GM19023 (cell line): ENCODE results near the gene PTPRG.

Source experiments
- ATAC-seq: cut with Tn5 transposase; IDR thresholded peaks from one replicate; pipeline ENCODE4 v1.9.1; 2021; ENCODE audit warnings: mild to moderate bottlenecking, moderate library complexity; ENCODE audit not compliant: unreplicated experiment

The PTPRG gene

GRCh38 chr3:61944726-61945125 lies 383.4 kb downstream of the PTPRG start:
- no peak for ATAC-seq

GRCh38 chr3:61945657-61946056 lies 384.3 kb downstream of the PTPRG start:
- ATAC-seq: no peak

GRCh38 chr3:61946570-61947324 lies 385.4 kb downstream of the PTPRG start:
- no peak for ATAC-seq

GRCh38 chr3:61947456-61947855 lies 386.1 kb downstream of the PTPRG start:
- ATAC-seq: no peak

- ATAC-seq: no peak
These were observed 387.4 kb downstream of the PTPRG start for GRCh38 chr3:61948699-61949305.

- no peak for ATAC-seq
These were observed 392.7 kb downstream of the PTPRG start for GRCh38 chr3:61954097-61954540.

- ATAC-seq: no peak
These were observed 394.1 kb downstream of the PTPRG start for GRCh38 chr3:61955483-61955882.

GRCh38 chr3:61956236-61956635 lies 394.9 kb downstream of the PTPRG start:
- ATAC-seq: no peak

- ATAC-seq: no peak
These were observed 395.9 kb downstream of the PTPRG start for GRCh38 chr3:61957259-61957658.

GRCh38 chr3:61960976-61961375 lies 399.6 kb downstream of the PTPRG start:
- ATAC-seq: no peak

- no peak for ATAC-seq
These were observed 400.5 kb downstream of the PTPRG start for GRCh38 chr3:61961900-61962299.

GRCh38 chr3:61964566-61964965 lies 403.2 kb downstream of the PTPRG start:
- no peak for ATAC-seq

GRCh38 chr3:61965770-61966131 lies 404.4 kb downstream of the PTPRG start:
- no peak for ATAC-seq

- no peak for ATAC-seq
These were observed 404.8 kb downstream of the PTPRG start for GRCh38 chr3:61966200-61966599.

- no peak for ATAC-seq
These were observed 405.6 kb downstream of the PTPRG start for GRCh38 chr3:61967019-61967418.

- ATAC-seq: no peak
These were observed 406.6 kb downstream of the PTPRG start for GRCh38 chr3:61967937-61968336.

- no peak for ATAC-seq
These were observed 413.3 kb downstream of the PTPRG start for GRCh38 chr3:61974662-61975061.

- no peak for ATAC-seq
These were observed 413.8 kb downstream of the PTPRG start for GRCh38 chr3:61975199-61975598.

- ATAC-seq: no peak
These were observed 414.6 kb downstream of the PTPRG start for GRCh38 chr3:61975936-61976335.

GRCh38 chr3:61978460-61979419 lies 417.4 kb downstream of the PTPRG start:
- ATAC-seq: no peak

GRCh38 chr3:61979638-61980037 lies 418.3 kb downstream of the PTPRG start:
- no peak for ATAC-seq
